ENCODE results near the gene RTP1.
"Not testable (repeated sequence)": the region's sequence is repeated elsewhere in the genome, so short reads cannot be mapped to it uniquely, and the experiment has no call there.

The RTP1 gene

GRCh38 chr3:187197335-187197649 is at the start of gene RTP1:
Gene RTP1 (plus strand): TSS chr3:187197486. CDS start chr3:187197516, 30 bp downstream.
- no peak for DNase-seq

GRCh38 chr3:187150186-187150585 is 47.1 kb upstream of the RTP1 start:
- DNase-seq, result no peak

- DNase-seq, result no peak
Measured at GRCh38 chr3:187150599-187150998, 46.7 kb upstream of the RTP1 start.

- no peak for DNase-seq
Measured at GRCh38 chr3:187161556-187161955, 35.7 kb upstream of the RTP1 start.

GRCh38 chr3:187162265-187162953 is 34.9 kb upstream of the RTP1 start:
- no peak for DNase-seq

- no peak for DNase-seq
Measured at GRCh38 chr3:187165144-187165543, 32.1 kb upstream of the RTP1 start.

GRCh38 chr3:187166750-187167149 is 30.5 kb upstream of the RTP1 start:
- DNase-seq, result no peak

- DNase-seq, result no peak
Measured at GRCh38 chr3:187167777-187168176, 29.5 kb upstream of the RTP1 start.

- DNase-seq, result no peak
Measured at GRCh38 chr3:187169231-187169960, 27.9 kb upstream of the RTP1 start.

- DNase-seq, result not testable (repeated sequence)
Measured at GRCh38 chr3:187170911-187171310, 26.4 kb upstream of the RTP1 start.

GRCh38 chr3:187172929-187173328 is 24.4 kb upstream of the RTP1 start:
- no peak for DNase-seq

GRCh38 chr3:187181454-187182170 is 15.7 kb upstream of the RTP1 start:
- no peak for DNase-seq

- no peak for DNase-seq
Measured at GRCh38 chr3:187183210-187183862, 13.9 kb upstream of the RTP1 start.

- DNase-seq, result no peak
Measured at GRCh38 chr3:187183903-187184302, 13.4 kb upstream of the RTP1 start.

GRCh38 chr3:187185759-187186158 is 11.5 kb upstream of the RTP1 start:
- no peak for DNase-seq

GRCh38 chr3:187186375-187186774 is 10.9 kb upstream of the RTP1 start:
- DNase-seq, result no peak

- DNase-seq, result no peak
Measured at GRCh38 chr3:187186801-187187421, 10.4 kb upstream of the RTP1 start.

GRCh38 chr3:187188931-187189330 is 8.4 kb upstream of the RTP1 start:
- DNase-seq, result no peak

- DNase-seq, result no peak
Measured at GRCh38 chr3:187191271-187191670, 6.0 kb upstream of the RTP1 start.

GRCh38 chr3:187193181-187193580 is 4.1 kb upstream of the RTP1 start:
- DNase-seq, result no peak

GRCh38 chr3:187196573-187197334 is 532 bp upstream of the RTP1 start:
- DNase-seq, result no peak

- DNase-seq, result no peak
Measured at GRCh38 chr3:187198490-187198889, 1.2 kb downstream of the RTP1 start.
